GM21526 (cell line): ENCODE data around the gene EIF6.

Experiments used
- ATAC-seq: cut with Tn5 transposase; IDR thresholded peaks from one replicate; pipeline ENCODE4 v1.9.1; 2021; ENCODE audit warnings: moderate library complexity; ENCODE audit not compliant: unreplicated experiment, low FRiP score

EIF6 gene

GRCh38 chr20:35295674-35296073 lies 11.1 kb upstream of the EIF6 start:
- ATAC-seq, result no peak

GRCh38 chr20:35295058-35295457 lies 10.5 kb upstream of the EIF6 start:
- ATAC-seq, result no peak

- ATAC-seq, result no peak
These were observed 9.7 kb upstream of the EIF6 start for GRCh38 chr20:35294293-35294685.

GRCh38 chr20:35293303-35294292 lies 9.0 kb upstream of the EIF6 start:
- ATAC-seq, result no peak

DNA sequence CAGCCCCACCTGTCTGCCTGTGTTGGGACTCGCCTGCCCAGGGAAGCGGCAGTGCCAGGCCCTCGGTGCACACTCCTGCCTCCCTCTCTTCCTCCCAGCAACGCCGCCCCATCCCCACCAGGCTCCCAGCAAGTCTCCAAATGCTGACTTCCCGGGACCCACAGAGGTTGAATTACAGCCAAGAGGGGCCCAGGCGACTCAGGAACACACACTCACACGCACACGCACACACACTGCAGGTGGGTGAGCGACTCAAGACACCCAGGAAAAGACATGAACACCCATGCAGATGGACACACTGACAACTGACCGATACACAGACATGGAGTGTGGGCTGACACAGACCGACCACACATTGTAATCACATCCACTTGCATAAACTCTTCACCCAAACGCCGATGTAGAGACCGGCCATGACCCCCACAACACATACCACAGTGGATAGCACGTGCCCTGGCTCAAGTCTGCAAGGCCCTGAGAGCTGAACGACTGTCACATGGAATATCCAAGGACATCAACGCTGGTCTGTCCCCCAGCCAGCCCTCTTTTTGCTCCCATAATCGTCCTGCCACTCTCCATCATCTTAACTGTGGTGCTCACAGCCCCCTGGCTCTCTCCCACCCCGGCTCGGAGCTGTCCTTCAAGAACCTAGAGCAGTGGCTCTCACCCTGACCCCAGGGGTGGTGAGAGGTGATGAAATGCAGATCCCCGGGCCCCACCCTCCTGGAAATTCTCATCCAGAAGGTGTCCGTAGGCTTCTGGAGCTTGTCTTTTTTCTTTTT lies 8.1 kb upstream of the EIF6 start:
- ATAC-seq, result no peak

DNA sequence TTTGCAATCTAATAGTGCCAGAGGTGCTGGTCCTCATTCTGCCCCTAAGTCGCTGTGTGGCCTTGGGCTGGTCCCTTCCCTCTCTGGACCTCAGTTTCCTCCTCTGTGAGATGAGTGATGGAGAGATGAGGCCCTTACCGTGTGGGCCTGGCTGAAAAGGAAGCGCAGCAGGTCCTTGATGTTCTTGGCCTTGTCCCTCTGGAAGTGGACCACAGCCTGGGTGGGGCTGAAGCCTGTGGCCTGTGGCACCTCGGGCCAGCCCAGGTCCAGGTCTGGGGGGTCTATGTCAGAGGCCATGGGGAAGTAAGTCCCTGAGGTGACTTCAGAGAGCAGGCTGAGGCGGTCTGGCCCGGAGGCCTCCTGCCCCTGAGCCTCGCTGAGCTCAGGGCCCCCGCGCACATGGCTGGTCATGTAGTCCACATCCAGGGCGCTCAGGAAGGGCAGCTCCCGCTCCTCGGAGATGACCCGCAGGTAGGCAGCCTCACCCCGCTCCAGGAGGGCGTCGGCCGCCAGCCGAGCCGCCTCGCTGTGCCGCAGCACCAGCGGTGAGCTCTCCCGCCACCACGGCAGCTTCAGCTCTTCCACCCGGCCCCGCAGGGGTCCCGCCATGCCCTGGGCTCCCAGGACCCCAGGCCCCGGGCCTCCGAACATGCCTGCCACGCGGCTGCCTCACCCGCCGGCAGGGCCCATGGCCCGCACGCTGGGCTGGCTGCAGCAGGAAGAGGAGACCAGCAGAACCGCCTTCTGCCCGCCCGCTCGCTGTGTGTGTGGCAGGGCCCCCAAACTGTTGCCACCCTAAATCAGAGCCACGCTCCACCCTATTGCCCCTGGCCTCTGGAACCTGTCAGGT lies 7.3 kb upstream of the EIF6 start, which contains the start of gene FAM83C:
Gene FAM83C (minus strand): TSS at position 772 of the 850 bp plus-strand sequence. CDS start 121 bp downstream, at position 651.
- no peak for ATAC-seq

- ATAC-seq, result no peak
These were observed 6.4 kb upstream of the EIF6 start for GRCh38 chr20:35290887-35291417.

DNA sequence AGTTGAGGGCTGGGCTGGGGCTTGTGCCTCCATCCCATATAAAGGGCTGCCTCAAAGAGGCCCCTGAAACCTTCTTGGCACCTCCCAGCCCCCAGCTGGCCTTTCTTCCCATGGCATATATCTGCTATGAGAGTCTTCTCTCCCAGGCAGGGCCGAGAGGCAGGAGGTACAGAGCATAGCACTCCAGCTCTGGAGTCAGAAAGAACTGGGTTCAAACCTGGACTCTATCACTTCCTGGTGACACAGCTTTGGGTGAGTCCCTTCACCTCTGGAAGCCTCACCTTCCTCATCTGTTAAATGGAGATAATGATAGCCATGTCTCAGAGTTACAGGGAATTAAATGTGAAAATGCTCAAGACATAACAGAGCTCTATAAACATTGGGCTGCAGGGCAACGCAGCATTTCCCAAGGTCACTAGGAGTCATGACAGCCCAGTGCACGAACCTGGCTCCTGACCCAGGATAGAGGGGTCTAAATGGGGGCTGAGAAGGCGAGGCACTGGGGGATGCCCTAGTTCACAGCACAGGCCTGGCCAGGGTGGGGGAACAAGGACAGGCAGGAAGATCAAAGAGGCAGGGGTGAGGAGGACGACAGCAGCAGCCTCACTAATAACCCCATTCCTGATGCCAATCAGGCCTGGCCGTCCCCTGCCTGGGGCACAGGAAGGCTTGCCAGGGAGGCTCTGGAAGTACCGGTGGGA lies 5.8 kb upstream of the EIF6 start:
- ATAC-seq, result no peak

DNA sequence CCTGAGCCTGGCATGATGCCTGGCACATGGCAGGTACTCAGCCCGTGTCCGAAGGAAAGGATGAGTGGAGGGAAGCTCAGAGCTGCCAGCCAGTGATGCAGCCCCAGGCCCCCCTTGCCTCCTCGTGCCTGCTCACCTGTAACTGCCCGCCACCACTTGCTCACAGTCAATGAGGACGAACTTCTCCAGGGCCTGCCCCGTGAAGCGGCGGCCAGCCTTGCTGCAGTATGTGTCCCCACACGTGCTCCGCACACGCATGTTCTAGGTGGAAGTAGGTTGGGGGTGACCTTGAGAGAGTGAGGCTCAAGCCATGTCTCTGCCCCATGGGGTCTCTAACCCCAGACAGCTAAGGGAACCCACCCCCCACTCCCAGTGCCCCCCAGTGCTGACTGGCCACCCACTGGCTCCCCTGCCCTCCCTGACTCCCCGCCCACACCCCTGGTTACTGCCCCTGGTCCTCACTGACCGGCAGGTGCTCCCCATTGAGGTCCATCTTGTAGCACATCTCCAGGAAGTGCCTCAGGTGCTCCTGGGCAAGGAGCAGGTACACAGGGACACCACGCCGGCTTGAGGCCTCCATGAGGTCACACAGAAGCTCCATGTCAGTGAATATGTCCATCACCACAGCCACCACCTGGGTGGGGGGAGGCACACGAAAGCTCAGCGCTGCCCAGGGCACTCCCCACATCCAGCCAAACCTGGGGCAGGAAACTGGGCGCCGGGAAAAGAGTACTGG lies 3.9 kb upstream of the EIF6 start:
- no peak for ATAC-seq

GRCh38 chr20:35287509-35288324 lies 3.1 kb upstream of the EIF6 start:
- ATAC-seq, result no peak

GRCh38 chr20:35286899-35287508 lies 2.4 kb upstream of the EIF6 start:
- ATAC-seq, result no peak

DNA sequence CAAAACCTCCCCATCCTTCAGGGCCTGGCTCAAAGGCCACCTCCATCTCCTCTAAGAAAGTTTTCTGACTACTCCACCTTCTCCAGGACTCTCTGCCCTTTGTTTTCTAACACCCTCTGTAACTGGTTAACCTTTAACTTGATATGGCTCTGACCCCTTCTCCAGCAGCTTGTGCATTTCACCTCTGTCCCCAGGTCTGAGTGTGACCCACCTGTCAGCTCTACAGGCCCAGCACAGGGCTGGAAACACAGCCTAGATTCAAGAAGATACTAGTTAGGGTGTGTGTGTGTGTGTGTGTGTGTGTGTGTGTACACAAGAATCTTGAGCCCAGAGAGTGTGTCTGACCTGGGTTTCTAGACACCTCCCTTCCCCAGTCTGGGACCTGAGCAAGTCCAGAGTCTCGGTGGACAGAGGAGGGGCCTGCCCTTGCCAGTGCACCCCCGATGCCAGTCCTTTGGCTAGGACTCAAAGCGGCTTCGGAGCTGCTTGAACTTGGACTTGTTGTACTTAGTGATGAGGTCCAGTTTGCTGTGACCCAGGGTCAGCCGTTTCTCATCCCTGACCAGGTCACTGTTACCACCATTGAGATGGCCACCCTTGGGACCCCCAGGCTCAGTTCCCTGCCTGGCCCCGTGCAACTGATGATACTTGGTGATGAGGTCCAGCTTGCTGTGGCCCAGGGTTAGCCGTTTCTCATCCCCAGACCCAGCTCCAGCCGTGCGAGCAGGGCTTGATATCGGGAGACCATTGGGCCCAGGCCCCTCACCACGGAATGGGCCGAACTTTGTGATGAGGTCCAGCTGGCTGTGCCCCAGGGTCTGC lies 1.7 kb upstream of the EIF6 start:
- ATAC-seq, result no peak

GRCh38 chr20:35285806-35286076 lies 1.2 kb upstream of the EIF6 start:
- ATAC-seq, result no peak

DNA sequence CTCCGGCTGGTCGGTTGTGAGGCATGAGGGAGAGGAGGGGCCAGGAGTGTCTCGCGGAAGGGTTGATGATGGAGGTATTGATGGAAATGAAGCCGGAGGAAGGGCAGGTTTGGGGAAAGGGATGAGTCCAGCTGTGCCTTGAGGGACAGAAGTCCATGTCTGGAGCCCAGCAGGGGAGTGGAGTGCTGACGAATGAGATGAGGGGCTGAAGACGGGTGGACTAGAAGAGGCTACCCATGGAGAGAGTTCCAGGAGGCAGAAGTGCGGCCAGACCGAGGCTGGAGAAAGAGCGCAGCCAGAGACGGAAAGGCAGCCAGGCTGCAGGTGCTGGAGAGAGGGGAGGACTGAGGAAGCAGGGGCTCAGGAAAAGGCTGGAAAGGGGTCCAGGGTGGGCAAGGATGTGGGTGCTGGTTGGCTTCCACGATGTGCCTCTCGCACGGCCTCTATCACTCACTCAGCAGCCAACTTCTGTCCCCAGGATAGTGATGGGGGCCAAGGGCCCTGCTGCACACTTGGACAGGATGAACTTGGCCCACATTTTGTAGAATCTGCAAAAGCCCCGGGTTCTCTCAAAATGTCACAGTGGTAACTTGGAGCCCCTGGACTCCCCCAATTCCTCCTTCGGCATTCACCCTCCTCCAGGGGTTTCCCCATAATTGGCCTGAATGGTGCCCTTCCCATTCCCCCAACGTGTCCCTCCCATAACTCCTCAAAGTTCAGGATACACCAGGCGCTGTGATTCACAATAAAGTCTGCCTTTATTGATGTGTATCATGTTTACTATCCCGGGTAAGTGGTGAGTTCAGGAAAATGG lies 627 bp upstream of the EIF6 start:
- no peak for ATAC-seq

DNA sequence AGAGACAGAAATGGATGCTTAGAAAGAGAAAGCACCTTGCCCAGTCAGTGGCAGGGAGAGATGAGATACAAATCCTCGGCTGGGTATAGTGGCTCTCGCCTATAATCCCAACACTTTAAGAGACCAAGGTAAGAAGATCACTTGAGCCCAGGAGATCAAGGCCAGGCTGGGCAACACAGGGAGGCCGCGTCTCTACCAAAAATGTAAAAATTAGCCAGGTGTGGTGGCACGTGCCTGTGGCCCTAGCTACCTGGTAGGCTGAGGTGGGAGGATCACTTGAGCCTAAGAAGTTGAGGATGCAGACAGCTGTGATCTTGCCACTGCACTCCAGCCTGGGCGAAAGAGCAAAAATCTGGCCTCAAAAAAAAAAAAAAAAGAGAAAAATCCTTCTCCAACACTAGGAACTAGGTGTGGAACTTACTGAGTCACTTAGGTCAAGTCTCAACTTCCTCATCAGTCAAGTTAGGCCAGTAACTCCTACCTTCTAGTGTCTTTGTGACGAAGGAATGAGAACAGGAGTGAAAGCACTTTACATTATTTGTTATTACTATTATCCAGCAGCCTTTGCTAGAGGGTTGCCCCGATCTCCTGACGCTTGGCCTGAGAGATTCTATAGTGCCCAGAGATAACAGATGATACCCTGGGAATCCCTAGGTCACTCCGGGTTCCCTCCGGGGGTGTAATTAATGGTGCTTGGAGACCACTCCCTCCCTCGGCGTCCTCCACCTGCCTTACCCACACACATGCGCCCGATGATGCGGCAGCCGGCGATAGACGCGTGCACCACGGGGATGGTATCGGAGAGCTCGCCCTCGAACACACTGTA lies 918 bp downstream of the EIF6 start:
- ATAC-seq, result no peak
